HuH-7 (cell line): ENCODE measurements around the gene RDH8.
"Not testable (repeated sequence)": the region's sequence is repeated elsewhere in the genome, so short reads cannot be mapped to it uniquely, and the experiment has no call there.

Experiments used
- DNase-seq: peaks from one replicate; pipeline ENCODE4 v3.0.0; 2011; ENCODE audit warnings: low spot score

RDH8 gene

DNA sequence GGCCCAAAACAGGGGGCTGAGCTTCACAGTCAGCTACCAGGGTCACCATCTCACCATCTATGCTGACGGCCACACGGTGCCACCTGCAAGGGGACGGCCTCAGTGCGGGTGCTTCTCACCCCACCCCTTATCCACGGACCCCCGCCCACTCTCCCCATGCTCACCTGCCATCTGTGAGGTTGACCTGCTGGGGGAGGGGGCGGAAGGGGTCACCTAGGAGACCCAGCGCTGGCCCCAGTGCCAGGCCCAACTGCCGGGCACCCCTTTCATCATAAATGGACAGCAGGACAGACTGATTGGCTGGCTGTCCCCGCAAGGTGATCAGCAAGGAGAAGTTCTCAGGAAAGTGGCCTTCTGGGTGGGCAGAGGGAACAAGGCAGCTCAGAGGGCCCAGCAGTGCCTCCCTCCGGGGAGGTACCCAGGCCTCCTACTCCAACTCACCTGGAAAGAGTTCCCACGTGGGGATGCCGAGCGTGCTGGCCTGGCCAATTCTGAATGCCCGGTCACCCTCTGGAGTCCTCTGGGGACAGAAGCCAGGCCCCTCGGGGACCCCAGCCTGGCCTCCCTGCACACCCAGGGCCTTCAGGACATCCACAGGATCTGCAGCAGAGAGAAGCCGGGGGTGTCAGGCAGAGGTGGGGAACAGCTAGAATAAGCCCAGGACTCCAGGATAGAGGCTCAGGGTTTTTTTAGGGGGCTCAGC lies 7.5 kb upstream of the RDH8 start:
- DNase-seq: no peak

DNA sequence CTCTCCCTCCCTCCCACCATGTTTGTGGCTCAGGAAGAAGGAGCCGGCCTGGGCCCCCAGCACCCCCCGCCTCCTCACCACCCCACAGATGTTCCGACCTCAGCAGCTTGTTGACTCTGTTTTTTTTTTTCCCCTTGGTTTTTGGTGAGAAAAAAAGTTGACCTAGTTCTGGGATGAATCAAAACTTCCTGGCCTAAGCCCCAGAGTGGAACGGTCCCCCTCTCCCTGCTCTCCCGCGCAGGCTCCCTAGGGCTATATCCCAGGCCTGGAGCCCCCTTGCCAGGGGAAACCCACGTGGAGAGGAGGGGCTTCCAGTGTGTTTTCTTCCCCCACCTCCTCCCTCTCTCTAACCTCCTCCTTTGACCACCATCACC lies 7.0 kb upstream of the RDH8 start:
- no peak for DNase-seq

DNA sequence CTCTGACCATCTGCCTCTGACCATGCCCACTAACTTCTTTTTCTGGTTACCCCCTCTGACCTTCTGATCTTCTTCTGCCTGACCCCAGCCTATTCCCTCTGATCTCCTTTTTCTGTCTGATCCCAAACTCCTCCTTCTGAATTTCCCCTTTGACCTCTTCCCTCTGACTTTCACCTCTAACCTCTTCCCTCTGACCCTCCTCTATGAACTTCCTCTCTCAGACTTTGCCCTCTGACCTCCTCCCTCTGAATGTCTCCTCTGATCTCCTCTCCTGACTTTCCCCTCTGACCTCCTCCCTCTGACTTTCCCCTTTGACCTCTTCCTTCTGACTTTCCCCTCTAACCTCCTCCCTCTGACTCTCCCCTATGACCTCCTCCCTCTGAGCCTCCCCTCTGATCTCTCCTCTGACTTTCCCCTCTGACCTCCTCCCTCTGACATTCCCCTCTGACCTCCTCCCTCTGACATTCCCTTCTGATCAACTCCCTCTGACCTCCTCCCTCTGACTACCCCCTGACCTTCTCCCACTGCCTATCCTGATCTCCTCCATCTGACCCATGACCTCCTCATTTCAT lies 6.4 kb upstream of the RDH8 start:
- no peak for DNase-seq

DNA sequence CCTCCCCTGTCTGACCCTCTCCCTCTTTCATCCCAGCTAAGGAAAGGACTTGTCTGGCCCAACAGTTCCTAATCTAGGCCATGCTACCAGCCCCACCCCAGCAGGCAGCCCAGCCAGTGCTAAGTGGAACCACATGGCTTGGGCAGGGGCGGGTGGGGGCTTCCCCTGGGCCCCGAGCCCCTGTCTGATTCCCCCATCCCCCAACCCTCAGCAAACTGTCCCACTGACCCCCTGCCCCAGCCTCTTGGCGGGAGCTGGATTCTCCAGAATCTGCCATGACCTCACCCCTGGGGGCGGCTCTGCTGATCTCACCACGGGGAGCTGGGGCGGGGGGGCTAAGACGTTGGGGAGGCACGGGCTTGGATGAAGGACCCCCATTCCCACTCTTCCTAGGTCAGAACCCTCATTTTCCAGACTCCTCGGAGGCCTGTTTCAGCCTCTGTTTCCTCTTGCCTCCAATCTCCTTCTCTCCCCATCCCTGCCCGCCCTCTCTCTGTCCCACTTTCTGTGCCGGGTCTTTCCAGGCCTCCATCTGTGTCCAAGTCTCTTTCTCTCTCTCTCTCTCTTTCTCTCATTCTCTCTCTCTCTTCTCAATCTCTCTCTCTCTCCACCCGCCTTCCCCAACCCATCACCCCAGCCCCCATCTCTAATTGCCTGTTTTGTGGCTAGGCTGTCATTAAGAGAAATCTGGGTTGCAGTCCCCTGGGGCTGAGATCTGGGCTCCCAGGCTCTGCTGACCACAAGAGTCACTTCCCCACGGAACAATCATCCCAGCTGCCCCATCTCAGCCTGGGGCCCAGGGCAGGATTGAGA lies 5.7 kb upstream of the RDH8 start:
- no peak for DNase-seq

DNA sequence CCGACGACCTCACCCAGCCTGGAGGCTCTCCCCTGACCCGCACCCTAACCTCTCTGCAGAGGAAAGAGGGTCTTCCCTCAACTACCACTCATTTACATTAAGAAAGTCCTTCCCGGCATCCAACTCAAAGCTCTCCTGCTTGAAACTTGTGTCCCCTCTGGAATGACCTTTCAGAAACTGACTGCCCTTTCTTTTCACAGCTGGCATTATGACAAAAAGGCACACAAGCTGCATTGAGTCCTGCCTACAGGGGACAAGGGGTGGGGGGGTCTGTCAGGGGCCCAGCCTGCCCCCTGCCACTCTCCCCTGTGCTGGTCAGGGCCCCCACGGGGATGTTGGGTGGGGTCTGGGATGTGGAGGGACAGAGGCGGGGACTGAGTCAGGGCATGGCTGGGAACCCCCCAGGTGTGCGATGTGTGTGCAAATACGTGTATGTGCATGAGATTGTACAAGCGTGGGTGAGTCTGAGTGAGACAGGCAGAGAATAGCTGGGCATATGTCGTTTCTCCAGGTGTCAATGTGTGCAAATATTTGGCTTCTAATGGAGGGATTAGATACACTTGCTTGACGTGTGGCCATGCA lies 5.0 kb upstream of the RDH8 start:
- no peak for DNase-seq

DNA sequence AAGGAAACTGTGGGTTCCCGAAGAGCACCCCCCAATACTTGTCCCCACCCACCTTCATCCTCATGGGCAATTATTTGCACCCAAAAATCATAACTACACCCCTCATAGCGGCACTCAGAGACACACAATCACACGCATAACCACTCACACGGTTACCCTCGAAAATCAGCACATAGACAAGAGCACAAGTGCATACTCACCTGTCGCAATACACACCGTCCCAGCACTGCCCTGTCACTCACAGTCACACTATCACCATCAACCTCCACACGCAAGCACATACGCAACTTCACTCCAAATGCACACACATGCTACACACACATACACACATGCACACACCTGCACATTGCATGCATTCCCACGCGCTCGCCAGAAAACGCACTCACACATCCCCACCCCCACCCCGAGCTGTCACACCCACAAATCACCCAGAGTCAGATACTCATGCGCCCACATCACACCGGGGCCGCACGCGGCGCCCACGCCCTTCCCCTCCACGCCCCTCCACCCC lies 3.5 kb upstream of the RDH8 start:
- DNase-seq: no peak

DNA sequence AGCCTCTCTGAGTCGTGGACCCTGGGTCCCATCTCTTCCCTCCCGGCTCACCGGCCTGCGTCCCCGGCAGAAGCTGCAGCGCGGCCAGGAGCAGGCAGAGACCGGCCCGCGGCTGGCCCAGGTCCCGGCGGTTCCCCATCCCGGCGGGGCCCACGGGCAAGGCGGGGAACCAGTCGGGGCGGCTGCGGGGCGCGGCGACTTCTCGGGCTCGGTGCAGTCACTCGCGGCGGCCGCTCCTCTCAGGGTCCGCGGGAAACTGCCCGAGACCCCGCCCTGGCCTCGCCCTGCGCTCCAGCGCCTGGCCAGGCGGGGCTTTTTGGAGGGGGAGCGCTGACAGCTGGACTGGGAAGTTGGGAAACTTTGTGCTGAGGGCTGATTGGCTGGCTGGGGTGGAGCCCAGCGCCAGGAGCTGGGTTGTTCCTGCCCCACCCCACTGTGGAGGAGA lies 3.0 kb upstream of the RDH8 start, which contains the start of gene COL5A3:
Gene COL5A3, minus strand, starts transcription at position 258 of the 445 bp plus-strand sequence. Its CDS starts 119 bp downstream, at position 139.
- no peak for DNase-seq

DNA sequence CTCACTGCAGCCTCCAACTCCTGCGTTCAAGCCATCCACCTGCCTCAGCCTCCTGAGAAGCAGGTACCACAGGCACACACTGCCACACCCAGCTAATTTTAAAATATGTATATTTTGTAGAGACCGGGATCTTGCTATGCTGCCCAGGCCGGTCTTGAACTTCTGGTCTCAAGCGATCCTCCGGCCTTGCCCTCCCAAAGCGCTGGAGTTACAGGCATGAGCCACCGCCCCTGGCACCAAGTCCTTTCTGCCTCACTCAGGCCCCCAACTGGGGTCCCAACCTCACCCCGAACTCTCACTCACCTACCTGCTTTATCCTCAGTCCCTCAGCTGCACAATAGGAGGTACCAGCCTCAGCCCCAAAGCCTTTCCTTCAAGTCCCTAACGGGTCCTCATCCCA lies 2.3 kb upstream of the RDH8 start:
- DNase-seq: no peak

DNA sequence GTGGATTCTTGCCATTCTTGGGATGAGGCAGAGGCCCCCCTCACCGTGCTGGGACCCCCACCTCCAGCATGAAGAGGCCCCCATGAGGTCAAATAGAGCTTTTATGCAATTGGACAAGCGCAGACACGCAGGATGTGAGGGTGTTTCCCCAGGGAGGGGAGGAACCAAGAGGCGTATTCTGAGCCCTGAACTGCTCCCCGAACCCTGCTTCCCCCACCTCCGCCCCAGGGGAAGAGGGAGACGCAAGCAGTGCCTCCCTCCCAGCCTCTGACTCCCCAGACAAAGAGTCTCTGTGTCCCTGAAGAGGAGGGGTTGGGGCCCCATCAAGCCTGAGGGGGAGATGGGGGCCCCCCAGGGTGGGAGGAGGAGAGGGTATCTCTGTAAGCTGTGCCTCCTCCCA lies 1.3 kb upstream of the RDH8 start:
- DNase-seq: no peak

DNA sequence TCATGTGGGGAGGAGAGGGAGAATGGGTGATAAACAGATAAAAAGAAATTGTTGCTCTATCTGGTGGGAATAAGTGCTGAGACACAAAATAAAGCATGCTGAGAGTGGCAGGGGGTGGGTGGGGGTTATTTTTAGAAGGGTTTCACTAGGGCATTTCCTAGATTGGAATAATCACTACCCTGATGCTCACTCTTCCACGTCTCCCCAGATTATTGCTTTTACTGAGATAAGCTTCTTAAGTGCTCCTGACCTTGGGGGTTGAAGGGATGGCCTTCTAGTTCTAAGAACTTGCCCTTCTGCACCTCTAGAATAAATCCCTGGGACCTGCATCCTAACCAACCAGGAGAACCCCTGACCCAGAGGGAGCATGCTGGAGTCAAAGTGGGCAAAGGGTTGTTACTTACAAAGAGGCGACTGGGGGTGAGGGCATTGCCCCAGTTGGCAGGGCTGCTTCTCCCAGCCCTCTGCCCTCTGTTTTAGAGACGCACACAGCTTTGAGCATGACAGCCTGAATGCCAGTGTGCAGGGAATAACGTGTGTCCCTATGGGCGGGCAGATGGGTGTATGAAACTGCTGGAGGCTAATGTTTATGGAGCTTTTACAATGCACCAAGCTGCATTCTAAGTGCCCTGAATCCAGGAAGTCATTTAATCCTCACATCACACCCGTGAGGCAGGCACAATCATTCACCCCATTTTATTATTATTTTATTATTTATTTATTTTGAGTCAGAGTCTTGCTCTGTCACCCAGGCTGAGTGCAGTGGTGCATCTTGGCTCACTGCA lies 743 bp downstream of the RDH8 start:
- DNase-seq: no peak

DNA sequence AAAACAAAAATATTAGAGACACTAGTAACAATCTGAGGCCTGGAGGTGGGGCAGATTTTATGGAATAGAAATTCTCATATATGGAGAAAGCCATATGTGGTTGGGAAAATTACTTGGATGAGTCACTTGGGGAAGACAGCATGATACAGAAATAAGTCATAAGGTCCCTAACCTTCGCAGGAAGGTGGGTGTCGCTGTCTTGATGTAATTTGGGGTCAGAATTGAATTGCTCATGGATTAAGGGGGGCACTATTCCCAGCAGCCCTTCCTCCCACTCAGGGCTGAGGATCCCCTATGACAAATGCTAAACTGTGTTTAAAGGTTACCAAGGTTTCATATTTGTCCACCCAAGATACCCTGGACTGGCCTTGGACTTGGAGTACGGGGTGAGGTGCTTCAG lies 5.0 kb downstream of the RDH8 start:
- no peak for DNase-seq

DNA sequence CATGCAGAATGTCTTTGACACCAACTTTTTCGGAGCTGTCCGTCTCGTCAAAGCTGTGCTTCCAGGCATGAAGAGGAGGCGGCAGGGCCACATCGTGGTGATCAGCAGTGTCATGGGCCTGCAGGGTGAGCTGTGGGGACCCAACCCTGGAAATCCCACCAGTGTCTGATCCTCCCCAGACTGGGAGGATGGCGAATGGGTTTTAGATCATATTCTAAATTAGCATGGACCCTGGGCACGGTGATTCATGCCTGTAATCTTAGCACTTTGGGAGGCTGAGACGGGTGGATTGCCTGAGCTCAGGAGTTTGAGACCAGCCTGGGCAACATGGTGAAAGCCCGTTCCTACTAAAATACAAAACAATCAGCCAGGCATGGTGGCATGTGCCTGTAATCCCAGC lies 5.5 kb downstream of the RDH8 start:
- DNase-seq: no peak

DNA sequence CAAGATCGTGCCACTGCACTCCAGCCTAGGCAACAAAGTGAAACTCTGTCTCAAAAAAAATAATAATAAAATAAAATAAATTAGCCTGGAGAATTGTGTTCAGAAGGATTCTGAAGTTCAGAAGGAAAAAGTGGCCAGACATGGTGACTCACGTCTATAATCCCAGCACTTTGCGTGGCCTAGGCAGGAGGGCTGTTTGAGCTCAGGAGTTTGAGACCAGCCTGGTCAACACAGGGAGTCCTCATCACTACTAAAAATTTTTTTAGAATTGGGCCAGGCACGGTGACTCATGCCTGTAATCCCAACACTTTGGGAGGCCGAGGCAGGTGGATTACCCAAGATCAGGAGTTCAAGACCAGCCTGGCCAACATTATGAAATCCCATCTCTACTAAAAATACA lies 6.0 kb downstream of the RDH8 start:
- no peak for DNase-seq

DNA sequence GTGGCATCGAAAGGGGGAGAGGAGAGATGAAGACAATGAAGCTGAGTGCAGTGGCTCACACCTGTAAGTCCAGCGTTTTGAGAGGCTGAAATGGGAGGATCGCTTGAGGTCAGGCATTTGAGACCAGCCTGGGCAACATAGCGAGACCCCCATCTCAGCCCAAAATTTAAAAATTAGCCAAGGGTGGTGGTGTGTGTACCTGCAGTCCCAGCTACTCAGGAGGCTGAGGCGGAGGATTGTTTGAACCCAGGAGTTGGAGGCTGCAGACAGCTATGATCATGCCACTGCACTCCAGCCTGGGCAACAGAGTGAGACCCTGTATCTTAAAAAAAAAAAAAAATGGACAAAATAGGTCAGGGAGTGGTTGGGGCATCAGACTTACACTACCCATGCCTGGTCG lies 7.6 kb downstream of the RDH8 start:
- no peak for DNase-seq

DNA sequence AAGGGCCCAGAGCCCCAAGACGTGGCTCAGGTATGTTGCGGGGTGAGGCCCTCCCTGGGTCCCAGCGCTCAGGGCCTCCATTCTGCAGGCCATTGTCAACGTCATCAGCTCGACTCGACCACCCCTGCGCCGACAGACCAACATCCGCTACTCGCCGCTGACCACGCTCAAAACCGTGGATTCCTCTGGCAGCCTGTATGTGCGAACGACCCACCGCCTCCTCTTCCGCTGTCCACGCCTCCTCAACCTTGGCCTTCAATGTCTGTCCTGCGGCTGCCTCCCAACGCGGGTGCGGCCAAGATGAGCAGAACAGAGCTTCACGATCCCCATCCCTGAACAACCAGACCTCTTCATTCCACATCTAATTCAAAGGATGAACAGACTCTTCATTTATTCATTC lies 8.2 kb downstream of the RDH8 start:
- DNase-seq: no peak

DNA sequence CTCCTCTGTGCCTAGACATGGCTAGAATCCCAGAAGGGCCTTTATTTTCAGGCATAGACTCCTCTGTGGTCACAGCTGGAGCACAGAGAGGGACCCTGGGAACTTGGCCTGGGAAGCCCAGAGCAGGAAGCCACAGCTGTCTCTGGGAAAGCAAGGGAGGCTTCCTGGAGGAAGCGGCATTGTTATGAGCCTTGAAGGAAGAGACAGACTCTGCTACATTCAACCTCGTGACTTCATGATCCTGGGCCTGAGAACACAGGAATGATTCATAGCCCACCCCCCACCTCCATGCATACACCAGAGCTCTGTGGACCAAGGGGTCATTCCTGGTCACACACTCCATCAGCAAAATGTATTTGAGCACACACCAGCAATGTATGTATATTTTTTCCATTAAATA lies 8.6 kb downstream of the RDH8 start:
- no peak for DNase-seq

DNA sequence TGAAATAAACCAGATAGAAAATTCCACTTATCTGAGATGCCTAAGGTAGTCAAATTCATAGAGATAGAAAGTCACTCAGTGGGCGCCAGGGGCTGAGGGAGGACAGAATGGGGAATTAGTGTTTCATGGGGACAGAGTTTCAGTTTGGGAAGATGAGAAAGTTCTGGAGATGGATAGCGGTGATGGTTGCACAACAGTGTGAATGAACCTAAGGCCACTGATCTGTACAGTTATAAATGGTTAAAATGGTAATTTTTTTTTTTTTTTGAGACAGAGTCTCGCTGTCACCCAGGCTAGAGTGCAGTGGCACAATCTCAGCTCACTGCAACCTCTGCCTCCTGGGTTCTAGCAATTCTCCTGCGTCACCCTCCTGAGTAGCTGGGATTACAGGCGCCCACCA lies 9.8 kb downstream of the RDH8 start:
- DNase-seq: not testable (repeated sequence)

DNA sequence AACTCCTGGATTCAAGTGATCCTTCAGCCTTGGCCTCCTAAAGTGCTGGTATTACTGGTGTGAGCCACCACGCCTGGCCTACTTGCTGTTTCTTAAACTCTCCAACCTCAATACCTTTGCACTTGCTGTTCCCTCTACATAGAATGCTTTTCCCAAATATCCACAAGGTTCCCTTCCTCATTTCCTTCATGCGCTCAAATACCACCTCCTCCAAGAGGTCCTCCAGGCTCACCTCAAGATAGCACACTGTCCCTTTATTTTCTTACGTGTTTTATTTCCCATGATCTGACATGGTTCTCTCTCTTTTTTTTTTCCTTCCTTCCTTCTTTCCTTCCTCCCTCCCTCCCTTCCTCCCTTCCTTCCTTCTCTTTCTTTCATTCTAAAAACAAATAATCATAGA lies 13.5 kb downstream of the RDH8 start:
- no peak for DNase-seq

DNA sequence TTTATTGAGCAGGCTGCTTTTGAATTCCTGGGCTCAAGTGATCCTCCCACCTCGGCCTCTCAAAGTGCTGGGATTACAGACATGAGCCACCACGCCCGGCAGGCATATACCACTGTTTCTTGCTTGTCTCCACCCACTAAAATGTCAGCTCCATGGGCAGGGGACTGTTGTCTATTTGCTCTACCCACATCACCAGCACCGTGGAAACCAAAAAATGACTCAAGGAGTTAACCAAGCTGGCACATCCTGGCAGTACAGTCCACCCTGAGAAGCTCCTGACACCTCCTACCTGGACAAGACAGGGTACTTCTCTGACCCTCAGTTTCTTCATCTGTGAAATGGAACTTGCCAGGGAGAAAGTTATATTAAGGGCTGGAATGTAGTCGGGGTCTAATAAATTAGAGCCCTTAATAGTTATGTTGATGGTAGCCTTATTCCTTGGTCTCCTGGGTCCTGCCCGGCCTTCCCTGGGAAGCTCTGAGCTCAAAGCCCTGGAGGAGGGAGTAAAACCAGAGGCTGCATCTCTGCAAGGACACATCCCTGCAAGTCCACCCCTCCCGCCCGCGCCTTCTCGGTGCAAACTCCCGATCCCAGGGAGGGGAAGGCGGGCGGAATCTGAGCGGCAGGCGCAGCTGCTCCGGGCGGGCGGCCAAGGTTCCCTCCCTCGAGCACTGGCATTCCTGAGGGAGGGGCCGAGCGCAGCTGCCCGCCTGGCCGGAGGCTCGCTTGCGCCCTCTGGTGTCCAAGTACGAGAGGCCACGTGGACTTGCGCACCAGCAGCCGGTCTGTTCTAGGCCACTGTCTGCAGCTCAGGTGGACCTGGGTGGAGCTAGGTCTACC lies 14.1 kb downstream of the RDH8 start:
- peak; percentile 84 for DNase-seq

DNA sequence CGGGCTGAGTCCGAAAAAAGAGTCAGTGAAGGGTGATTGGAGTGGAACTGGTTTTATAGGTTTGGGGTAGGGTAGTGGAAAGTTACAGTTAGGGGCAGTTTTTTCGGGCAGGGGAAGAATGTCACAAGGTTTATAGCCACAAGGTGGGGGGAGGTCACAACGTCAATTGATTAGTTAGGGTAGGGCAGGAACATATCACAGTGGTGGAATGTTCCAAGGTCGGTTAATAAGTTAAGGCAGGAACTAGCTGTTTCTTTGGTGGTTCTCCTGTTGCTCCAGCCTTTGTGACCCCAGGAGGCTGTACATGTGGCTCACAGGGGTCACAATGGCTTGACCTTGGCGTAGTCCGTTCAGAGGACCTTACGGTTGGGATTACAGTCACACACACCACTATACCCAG lies 20.3 kb downstream of the RDH8 start:
- peak; percentile 43 for DNase-seq

DNA sequence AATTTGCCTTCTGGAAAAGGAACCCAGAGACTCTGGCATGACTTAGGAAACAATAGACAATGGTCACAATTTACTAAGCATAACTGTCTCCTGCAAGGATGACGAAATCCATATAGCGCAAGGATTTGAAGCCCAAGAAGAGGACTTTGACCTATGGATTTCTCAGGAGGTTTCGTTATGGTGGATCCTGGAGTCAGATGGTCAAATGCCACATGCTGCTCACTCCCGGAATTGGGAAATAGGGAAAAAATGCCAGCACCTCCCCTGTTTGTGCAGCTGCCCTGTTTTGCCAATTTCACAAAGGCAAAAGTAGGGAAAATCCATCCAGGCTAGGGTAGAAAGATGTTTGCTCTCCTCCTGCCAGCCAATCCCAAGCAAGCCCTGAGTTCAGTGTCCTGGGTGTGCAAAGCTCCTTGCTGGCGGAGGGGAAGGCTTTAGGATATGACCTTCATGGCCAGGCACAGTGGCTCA lies 23.4 kb downstream of the RDH8 start:
- no peak for DNase-seq
